ENCODE data around the gene MYL6B. TPM values are rescaled to one million over a fixed set of nuclear protein-coding genes. Genes with fewer than 3 reads are reported as not detected.
A peak's percentile ranks its signal among the peaks of the same experiment; 100 is the strongest.
"Not testable (repeated sequence)": the region's sequence is repeated elsewhere in the genome, so short reads cannot be mapped to it uniquely, and the experiment has no call there.

Gene MYL6B
- total RNA-seq, 1 experiment from 2014 or later = 153 TPM

DNA sequence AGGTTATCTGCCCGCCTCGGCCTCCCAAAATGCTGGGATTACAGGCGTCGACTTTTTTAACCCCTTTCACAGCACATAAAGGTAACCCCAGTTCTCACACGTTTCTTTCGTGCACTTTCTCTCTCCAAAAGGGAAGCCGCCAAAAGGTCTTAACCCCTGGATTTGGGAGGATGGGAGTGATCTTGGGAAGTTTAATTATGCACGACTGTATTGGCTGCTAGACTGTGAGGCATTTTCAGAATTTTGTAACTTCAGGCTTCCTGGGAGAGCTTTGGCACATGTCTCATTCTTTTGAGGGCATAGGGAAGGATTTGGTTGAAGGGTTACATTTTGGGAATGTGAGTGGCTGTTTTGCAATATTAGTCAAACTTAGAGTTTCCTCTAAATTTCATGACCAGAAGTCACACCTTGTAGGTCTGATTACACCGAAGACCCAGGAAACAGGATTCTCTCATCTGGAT, 38.3 kb downstream of the MYL6B start:
- Histone ChIP-seq H2AFZ (ENCODE audit: low read length) (peak overlapping the region; percentile 98), H3K27ac (ENCODE audit: low read length) (no peak overlapping the region), H3K27me3 (ENCODE audit: low read length) (no peaks in the 10 kb centered on the region), H3K9ac (ENCODE audit: low read length) (peak overlapping the region; percentile 73; the same call in 1 of the 2 replicates), H3K4me3 (ENCODE audit: low read length) (peak overlapping the region; percentile 77), H3F3A (ENCODE audit: low read length, unreplicated experiment) (no peaks in the 10 kb centered on the region), H3K4me1 (ENCODE audit: insufficient read depth, low read length) (peaks cover 21% of the 10 kb centered on the region), H3K9me2 (replicated peaks; ENCODE audit: low read length) (no peaks in the 10 kb centered on the region), H3K79me2 (ENCODE audit: low read length) (peaks cover 29% of the 10 kb centered on the region), H3K9me3 (ENCODE audit: low read length) (no peaks in the 10 kb centered on the region), H3K36me3 (ENCODE audit: low read depth, low read length) (peaks cover 3% of the 10 kb centered on the region; the same call in 1 of the 2 replicates), H3K4me2 (ENCODE audit: low read length) (peak overlapping the region; percentile 97), H4K20me1 (ENCODE audit: low read length) (no peaks in the 10 kb centered on the region)
- DNase-seq (no peak), ATAC-seq (no peak)
- CTCF ChIA-PET = interaction anchor here (1.8 kb wide), 1 partner anchor 31 kb away, joined by 9 read pairs; the partner anchor contains the start of gene RNF41
- POLR2A ChIA-PET (ENCODE audit: unreplicated experiment) = no interaction called here
- TF ChIP-seq EZH2 (IDR thresholded peaks at IDR 0.05; ENCODE audit: low read length, unreplicated experiment) = no peak
- TF ChIP-seq EZH2phosphoT487 (IDR thresholded peaks at IDR 0.05; ENCODE audit: borderline replicate concordance, low read length) = no peak
- TF ChIP-seq, protein P1, sequence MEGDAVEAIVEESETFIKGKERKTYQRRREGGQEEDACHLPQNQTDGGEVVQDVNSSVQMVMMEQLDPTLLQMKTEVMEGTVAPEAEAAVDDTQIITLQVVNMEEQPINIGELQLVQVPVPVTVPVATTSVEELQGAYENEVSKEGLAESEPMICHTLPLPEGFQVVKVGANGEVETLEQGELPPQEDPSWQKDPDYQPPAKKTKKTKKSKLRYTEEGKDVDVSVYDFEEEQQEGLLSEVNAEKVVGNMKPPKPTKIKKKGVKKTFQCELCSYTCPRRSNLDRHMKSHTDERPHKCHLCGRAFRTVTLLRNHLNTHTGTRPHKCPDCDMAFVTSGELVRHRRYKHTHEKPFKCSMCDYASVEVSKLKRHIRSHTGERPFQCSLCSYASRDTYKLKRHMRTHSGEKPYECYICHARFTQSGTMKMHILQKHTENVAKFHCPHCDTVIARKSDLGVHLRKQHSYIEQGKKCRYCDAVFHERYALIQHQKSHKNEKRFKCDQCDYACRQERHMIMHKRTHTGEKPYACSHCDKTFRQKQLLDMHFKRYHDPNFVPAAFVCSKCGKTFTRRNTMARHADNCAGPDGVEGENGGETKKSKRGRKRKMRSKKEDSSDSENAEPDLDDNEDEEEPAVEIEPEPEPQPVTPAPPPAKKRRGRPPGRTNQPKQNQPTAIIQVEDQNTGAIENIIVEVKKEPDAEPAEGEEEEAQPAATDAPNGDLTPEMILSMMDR (conservative IDR thresholded peaks at IDR 0.05; ENCODE audit: low read depth, low read length) = no peak
- no TSS peak for BruUV-seq (replicated peaks)
- intact Hi-C loops (cut with micrococcal nuclease) = loop anchor here (10.0 kb wide), 1 partner anchor 274 kb away; the partner anchor contains the start of gene SPRYD4

DNA sequence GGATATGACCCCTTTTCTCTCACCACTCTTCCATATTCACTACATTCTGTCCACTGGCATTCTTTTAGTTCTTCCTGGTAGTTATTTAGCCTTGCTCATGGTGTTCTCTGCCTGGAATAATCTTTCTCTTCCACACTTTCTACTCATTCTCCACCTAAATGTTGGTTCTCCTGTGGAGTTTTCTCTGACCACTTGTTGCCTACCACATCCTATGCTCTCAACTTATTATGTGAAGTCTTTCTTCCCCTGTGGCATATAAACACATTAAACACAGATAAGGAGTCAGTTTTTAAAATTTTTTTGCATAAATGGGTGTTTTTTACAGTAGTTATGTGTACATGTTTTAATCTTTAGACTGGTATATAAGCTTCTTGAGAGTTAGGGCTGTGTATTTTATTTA, 40.2 kb downstream of the MYL6B start:
- peaks cover 15% of the 10 kb centered on the region for H3K4me1 ChIP-seq (ENCODE audit: insufficient read depth, low read length)
- TF ChIP-seq EZH2 (IDR thresholded peaks at IDR 0.05; ENCODE audit: low read length, unreplicated experiment) (no peak), EZH2phosphoT487 (IDR thresholded peaks at IDR 0.05; ENCODE audit: borderline replicate concordance, low read length) (no peak)
- TF ChIP-seq, protein P1 (conservative IDR thresholded peaks at IDR 0.05; ENCODE audit: low read depth, low read length) = no peak
- BruUV-seq (replicated peaks) = no TSS peak
- H3F3A ChIP-seq (ENCODE audit: low read length, unreplicated experiment) = no peaks in the 10 kb centered on the region
- no peak overlapping the region for H3K9ac ChIP-seq (ENCODE audit: low read length)
- H3K9me3 ChIP-seq (ENCODE audit: low read length) = no peaks in the 10 kb centered on the region
- H3K27me3 ChIP-seq (ENCODE audit: low read length) = no peaks in the 10 kb centered on the region
- no peak overlapping the region for H3K4me2 ChIP-seq (ENCODE audit: low read length)
- H3K4me3 ChIP-seq (ENCODE audit: low read length) = no peak overlapping the region
- peak overlapping the region; percentile 26; the same call in 1 of the 2 replicates for H2AFZ ChIP-seq (ENCODE audit: low read length)
- H3K36me3 ChIP-seq (ENCODE audit: low read depth, low read length) = no peaks in the 10 kb centered on the region
- POLR2A ChIA-PET (ENCODE audit: unreplicated experiment) = no interaction called here
- H3K27ac ChIP-seq (ENCODE audit: low read length) = no peak overlapping the region
- CTCF ChIA-PET = no interaction called here
- no peaks in the 10 kb centered on the region for H3K9me2 ChIP-seq (replicated peaks; ENCODE audit: low read length)
- no peak for DNase-seq
- intact Hi-C loops (cut with micrococcal nuclease) = loop anchor here (10.0 kb wide), 1 partner anchor 272 kb away; the partner anchor contains the start of gene SPRYD4
- no peak for ATAC-seq
- peaks cover 14% of the 10 kb centered on the region for H3K79me2 ChIP-seq (ENCODE audit: low read length)
- no peaks in the 10 kb centered on the region for H4K20me1 ChIP-seq (ENCODE audit: low read length)

DNA sequence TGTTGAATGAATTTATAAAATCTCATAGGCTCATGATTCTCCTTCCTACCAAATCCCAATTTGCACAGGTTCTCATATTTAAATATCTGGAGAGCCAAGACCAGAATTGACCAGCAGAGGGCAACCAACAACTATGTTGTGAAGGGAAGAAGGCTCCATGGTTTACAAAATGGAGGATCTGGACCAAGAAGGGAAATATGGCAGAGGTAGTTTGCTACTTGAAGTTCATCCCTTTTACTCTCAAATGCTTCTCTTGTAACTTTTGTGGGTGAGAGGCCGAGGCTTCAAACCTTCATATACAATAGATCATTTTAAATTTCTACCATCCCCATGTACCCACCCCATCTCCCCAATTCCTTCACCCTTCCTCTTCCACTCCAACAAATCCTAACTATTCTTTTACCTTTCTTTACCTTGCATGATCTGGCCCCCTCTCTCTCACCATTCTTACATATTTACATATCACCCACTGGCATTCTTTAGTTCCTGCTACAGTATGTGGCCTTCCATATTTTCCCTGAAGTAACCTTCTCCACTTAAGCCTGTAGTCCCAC, 40.7 kb downstream of the MYL6B start:
- H3K4me3 ChIP-seq (ENCODE audit: low read length) = no peak overlapping the region
- H3F3A ChIP-seq (ENCODE audit: low read length, unreplicated experiment) = no peaks in the 10 kb centered on the region
- intact Hi-C loops (cut with micrococcal nuclease) = loop anchor here (1.0 to 10.0 kb wide), 2 partner anchors 31 to 272 kb away; partner anchors contain the start of genes NABP2 and SPRYD4
- no peaks in the 10 kb centered on the region for H3K9me2 ChIP-seq (replicated peaks; ENCODE audit: low read length)
- ATAC-seq (no peak), DNase-seq (peak; percentile 96)
- H3K36me3 ChIP-seq (ENCODE audit: low read depth, low read length) = no peaks in the 10 kb centered on the region
- ChIA-PET POLR2A (ENCODE audit: unreplicated experiment) (no interaction called here), CTCF (no interaction called here)
- H3K9me3 ChIP-seq (ENCODE audit: low read length) = no peaks in the 10 kb centered on the region
- H3K4me2 ChIP-seq (ENCODE audit: low read length) = no peak overlapping the region
- H3K27ac ChIP-seq (ENCODE audit: low read length) = no peak overlapping the region
- no peak overlapping the region for H3K9ac ChIP-seq (ENCODE audit: low read length)
- H3K79me2 ChIP-seq (ENCODE audit: low read length) = peaks cover 9% of the 10 kb centered on the region
- no peaks in the 10 kb centered on the region for H3K27me3 ChIP-seq (ENCODE audit: low read length)
- peak overlapping the region; percentile 82 for H2AFZ ChIP-seq (ENCODE audit: low read length)
- H4K20me1 ChIP-seq (ENCODE audit: low read length) = no peaks in the 10 kb centered on the region
- H3K4me1 ChIP-seq (ENCODE audit: insufficient read depth, low read length) = peaks cover 10% of the 10 kb centered on the region
- TF ChIP-seq EZH2phosphoT487 (IDR thresholded peaks at IDR 0.05; ENCODE audit: borderline replicate concordance, low read length) (no peak), EZH2 (IDR thresholded peaks at IDR 0.05; ENCODE audit: low read length, unreplicated experiment) (no peak)
- TF ChIP-seq, protein P1 (conservative IDR thresholded peaks at IDR 0.05; ENCODE audit: low read depth, low read length) = peak; percentile 90
- no TSS peak for BruUV-seq (replicated peaks)

DNA sequence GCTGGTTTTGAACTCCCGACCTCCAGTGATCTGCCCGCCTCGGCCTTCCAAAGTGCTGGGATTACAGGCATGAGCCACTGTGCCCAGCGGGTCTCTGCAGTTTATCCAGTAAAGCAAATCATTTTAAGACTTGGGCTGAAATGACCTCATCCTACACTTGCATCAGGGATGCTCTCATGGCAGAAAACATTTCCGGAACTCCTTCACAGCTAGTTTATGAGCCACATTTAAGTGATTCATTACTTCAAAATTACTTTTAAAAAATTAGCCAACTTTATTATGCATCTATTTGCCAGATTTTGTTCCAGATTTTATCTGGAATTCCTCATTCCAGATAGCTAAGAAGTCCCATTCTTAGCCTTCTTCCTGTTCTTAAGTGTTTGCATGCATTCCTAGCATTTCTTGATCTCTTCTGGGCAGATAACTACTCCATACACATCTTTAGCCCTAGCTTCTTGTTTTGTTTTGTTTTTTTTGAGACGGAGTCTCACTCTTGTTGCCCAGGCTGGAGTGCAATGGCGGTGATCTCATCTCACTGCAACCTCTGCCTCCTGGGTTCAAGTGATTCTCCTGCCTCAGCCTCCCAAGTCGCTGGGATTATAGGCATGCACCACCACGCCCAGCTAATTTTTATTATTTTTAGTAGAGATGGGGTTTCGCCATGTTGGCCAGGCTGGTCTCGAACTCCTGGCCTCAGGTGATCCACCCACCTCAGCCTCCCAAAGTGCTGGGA, 44.6 kb downstream of the MYL6B start:
- not testable (repeated sequence) for H3K36me3 ChIP-seq (ENCODE audit: low read depth, low read length); H3K4me3 ChIP-seq (ENCODE audit: low read length); H3K4me1 ChIP-seq (ENCODE audit: insufficient read depth, low read length); H3K9me3 ChIP-seq (ENCODE audit: low read length); H3K27me3 ChIP-seq (ENCODE audit: low read length); H4K20me1 ChIP-seq (ENCODE audit: low read length); BruUV-seq (replicated peaks); H3K79me2 ChIP-seq (ENCODE audit: low read length); H3K9me2 ChIP-seq (replicated peaks; ENCODE audit: low read length); H2AFZ ChIP-seq (ENCODE audit: low read length); H3K27ac ChIP-seq (ENCODE audit: low read length); H3K4me2 ChIP-seq (ENCODE audit: low read length); H3K9ac ChIP-seq (ENCODE audit: low read length); H3F3A ChIP-seq (ENCODE audit: low read length, unreplicated experiment)
- ChIA-PET POLR2A (ENCODE audit: unreplicated experiment) (interaction anchor here (0.6 kb wide), 1 partner anchor 11 kb away, joined by 34 read pairs; no protein-coding TSS in a partner anchor), CTCF (interaction anchor here (0.7 to 0.9 kb wide), 2 partner anchors 9 to 25 kb away, joined by 3 to 4 read pairs; partner anchors contain the start of gene RNF41)
- ATAC-seq = peak; percentile 58
- intact Hi-C loops (cut with micrococcal nuclease) = loop anchor here (10.0 kb wide), 1 partner anchor 268 kb away; the partner anchor contains the start of gene SPRYD4
- DNase-seq = peak; percentile 50
